ENCODE results near the gene MAST4.

The MAST4 gene

GRCh38 chr5:67038817-67039603 is 442.8 kb downstream of the MAST4 start:
- no peak overlapping the region for H3K4me3 ChIP-seq (ENCODE audit: low read depth, low read length)
- peak; percentile 43 for DNase-seq (ENCODE audit: low read depth)

DNA sequence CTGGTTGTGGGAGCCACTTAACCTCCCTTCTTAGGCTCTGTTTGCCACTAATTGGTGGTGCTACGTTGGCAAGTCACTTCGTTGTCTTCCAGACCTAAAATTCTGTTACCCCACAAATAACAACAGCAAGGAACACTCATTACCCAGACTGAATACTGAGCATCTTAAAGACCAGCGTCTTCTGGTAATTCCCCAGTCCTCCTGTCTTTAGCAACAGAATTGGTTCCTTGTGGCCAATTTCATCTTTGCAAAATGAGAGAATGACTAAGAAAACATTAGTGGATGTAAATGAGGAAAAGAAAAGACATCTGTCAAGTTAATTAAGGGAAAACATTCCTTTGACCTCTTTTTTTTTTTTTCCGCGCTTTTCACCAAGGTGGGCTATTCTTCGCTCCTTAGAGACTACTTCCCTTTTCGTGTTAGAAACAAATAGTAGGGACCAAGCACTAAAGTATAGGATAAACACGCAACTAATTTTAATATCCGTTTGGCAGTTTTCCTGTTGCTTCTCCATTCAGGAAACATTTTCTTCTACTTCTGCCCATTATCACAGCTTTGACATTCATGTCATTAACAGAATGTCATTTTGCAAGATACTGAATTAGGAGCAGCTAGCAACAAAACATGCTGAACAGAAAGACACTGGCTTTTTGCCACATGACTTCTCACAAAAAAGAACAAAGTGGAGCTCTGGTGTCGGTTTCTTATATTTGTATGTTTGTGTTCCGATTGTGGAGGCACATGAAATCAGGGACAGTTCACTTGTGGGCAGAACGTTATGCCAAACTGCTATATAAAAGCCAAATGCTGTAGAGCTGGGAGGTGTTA is 446.2 kb downstream of the MAST4 start:
- DNase-seq (ENCODE audit: low read depth) = no peak
- no peak overlapping the region for H3K4me3 ChIP-seq (ENCODE audit: low read depth, low read length)

- no peak overlapping the region for H3K4me3 ChIP-seq (ENCODE audit: low read depth, low read length)
- no peak for DNase-seq (ENCODE audit: low read depth)
These were observed 447.8 kb downstream of the MAST4 start for GRCh38 chr5:67043796-67044511.

DNA sequence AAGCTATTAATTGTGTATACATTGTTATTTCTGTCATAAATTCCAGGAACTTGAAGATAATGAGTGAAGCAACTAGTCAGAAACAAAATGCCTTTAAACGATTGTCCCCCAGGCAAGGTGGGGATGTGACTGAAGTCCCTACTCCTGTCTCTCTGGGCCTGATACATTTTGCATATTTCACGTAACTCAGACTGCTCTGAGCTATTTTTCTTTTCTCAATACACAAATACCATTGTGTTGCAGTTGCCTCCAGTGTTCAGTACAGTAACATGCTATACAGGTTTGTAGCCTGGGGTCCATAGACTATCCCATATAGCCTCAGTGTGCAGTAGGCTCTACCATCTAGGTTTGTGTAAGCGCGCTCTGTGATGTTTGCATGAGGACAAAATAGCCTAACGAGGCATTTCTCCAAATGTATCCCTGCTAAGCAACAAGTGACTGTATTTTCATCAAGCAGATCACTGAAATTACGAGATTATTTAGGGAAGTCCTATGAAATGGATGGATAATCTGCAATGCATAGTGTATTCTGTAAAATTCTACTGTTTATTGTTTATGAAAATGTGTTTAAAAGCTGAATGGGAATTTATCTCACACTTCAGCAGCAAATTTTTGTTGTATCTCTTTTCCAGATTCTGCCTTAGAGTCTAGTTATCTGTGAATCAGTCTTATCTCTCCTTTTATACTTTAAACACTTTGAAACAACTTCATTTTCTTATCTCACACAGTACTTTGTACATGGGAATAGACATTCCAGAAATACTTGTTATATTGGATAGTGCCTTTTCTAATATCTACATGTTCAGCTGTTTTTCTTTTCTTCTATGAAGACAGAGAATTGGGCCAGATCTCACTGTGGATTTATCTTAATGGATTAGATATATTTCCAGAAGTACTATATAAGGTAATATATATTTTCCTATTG is 449.9 kb downstream of the MAST4 start:
- no peak overlapping the region for H3K4me3 ChIP-seq (ENCODE audit: low read depth, low read length)
- no peak for DNase-seq (ENCODE audit: low read depth)

- no peak for DNase-seq (ENCODE audit: low read depth)
- H3K4me3 ChIP-seq (ENCODE audit: low read depth, low read length) = no peak overlapping the region
These were observed 451.0 kb downstream of the MAST4 start for GRCh38 chr5:67047160-67047559.

GRCh38 chr5:67047616-67048015 is 451.4 kb downstream of the MAST4 start:
- no peak overlapping the region for H3K4me3 ChIP-seq (ENCODE audit: low read depth, low read length)
- DNase-seq (ENCODE audit: low read depth) = no peak

DNA sequence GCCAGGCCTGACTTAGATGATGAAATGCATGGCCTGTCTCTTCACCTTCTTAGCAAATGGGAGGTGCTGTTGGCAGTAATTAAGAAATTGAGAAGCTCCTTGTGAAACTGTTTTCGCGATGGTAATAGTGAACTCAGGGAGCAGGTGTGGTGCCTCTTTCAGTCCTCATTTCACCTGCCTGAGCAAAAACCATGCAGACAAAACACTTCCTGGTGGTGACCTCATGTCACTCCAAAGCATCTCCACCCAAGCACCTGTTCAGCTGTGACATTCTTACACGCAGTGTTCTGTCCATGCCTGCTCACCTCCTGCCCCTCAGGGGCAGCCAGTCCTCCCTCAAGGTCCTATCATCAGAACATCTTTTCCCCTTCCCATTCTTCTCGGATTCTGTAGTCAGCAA is 453.9 kb downstream of the MAST4 start:
- DNase-seq (ENCODE audit: low read depth) = no peak
- no peak overlapping the region for H3K4me3 ChIP-seq (ENCODE audit: low read depth, low read length)

DNA sequence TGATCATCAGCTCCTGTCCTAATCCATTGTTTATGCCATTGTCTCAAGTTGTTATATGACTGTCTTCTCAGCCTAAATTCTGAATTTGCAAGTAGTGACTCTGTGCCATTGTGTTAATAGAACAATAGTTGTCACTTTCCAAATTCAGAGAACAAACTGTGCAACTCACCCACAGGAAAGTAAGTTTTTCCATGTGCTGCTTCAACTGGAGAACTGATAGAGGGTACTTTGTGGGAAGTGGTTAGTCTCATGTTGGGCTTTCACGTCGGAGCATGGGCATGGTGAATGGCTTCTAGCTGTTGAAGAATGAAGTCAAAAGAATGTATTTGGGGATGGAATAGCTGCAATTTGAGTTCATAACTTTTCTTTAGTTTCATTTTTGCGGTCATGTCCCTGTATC is 454.4 kb downstream of the MAST4 start:
- no peak for DNase-seq (ENCODE audit: low read depth)

DNA sequence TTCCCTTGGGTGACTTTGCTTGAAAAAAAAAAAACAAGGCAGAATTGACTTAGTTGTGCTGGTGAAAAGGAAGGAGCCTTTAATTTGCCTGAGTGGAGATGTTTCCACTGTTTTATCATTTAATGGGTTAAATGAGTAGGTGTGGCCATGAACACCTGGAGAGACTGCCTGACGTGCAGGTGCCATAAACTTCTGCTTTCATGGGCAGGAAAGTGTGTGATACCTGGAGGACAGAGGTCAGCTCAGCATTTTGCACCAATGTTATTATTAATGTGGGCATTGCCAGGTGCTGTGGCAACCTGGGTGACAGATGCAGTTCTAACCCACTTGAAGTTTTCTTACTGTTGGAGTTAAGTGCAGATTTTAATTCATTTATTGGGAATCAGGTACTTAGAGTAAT is 455.0 kb downstream of the MAST4 start:
- no peak for DNase-seq (ENCODE audit: low read depth)
- H3K4me3 ChIP-seq (ENCODE audit: low read depth, low read length) = no peak overlapping the region

More for the DNA sequence above, 454.4 kb downstream of the MAST4 start:
- no peak overlapping the region for H3K4me3 ChIP-seq (ENCODE audit: low read depth, low read length)

- H3K4me3 ChIP-seq (ENCODE audit: low read depth, low read length) = no peak overlapping the region
- DNase-seq (ENCODE audit: low read depth) = no peak
These were observed 455.8 kb downstream of the MAST4 start for GRCh38 chr5:67052034-67052433.

GRCh38 chr5:67053229-67053628 is 457.0 kb downstream of the MAST4 start:
- no peak for DNase-seq (ENCODE audit: low read depth)
- H3K4me3 ChIP-seq (ENCODE audit: low read depth, low read length) = no peak overlapping the region

GRCh38 chr5:67058998-67059743 is 463.0 kb downstream of the MAST4 start:
- H3K4me3 ChIP-seq (ENCODE audit: low read depth, low read length) = peak overlapping the region; percentile 6
- DNase-seq (ENCODE audit: low read depth) = no peak

- no peak overlapping the region for H3K4me3 ChIP-seq (ENCODE audit: low read depth, low read length)
- DNase-seq (ENCODE audit: low read depth) = peak; percentile 88
These were observed 463.7 kb downstream of the MAST4 start for GRCh38 chr5:67059744-67060490.

DNA sequence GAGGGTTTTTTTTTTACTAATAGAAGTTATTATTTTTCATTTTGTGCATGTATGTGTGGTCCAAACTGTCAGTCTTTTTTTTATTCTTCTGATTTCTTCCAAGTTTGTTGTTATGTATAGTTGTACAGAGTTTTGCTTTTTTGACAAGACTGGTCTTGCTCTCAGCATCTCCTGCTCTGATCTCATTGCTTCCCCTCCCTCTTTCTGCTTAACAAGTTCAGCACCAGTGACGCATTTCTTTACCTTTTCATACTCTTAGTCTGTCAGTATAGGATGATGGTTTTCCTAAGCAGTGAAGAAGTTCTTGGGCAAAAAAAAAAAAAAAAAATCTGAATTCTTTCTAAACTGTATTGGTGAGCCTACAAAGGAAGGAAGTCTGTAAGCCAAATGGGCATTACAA is 465.3 kb downstream of the MAST4 start:
- no peak for DNase-seq (ENCODE audit: low read depth)
- H3K4me3 ChIP-seq (ENCODE audit: low read depth, low read length) = no peak overlapping the region

DNA sequence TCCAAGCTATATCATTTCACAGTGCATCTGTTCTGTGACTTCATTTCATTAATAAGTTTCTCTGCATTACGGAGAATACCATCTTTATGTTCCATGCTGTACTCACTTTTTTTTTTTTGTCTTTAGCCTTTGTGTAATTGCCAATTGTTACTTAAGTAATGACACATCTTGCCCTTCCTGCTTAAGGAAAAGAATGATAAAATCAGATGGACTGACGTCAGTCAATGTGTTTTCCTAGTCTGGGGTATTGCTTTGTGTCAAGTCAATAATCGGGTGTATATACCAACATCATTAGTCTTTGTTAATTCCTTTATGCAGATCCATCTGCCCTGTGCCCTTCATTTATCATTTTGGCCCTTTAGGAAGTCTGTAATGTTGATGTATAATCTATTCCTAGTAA is 466.9 kb downstream of the MAST4 start:
- H3K4me3 ChIP-seq (ENCODE audit: low read depth, low read length) = no peak overlapping the region
- DNase-seq (ENCODE audit: low read depth) = no peak

- peak; percentile 43 for DNase-seq (ENCODE audit: low read depth)
- H3K4me3 ChIP-seq (ENCODE audit: low read depth, low read length) = no peak overlapping the region
These were observed 467.6 kb downstream of the MAST4 start for GRCh38 chr5:67063791-67064190.

DNA sequence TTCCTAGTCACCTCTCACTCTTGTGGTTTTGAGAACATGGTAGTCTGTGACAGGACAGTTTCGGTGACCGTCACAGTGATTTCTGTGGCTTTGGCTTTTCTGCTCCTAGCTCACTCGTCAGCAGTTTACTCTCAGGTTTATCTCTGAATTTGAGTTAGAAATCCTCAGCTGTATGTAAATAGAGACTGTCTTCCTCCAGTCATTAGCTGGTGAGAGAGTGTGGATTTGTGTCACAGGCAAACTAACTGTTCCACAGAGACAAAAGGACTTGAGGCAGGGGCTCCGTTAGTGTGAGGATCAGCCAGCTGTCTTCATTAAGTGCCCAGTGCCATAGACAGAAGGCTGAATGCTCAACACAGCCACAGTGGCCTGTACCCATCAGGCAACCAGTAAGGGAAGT is 469.0 kb downstream of the MAST4 start:
- H3K4me3 ChIP-seq (ENCODE audit: low read depth, low read length) = no peak overlapping the region
- DNase-seq (ENCODE audit: low read depth) = no peak

- no peak overlapping the region for H3K4me3 ChIP-seq (ENCODE audit: low read depth, low read length)
- DNase-seq (ENCODE audit: low read depth) = no peak
These were observed 469.5 kb downstream of the MAST4 start for GRCh38 chr5:67065696-67066095.
